Panc1 (cell line): Measurements from ENCODE around the gene DKK1. TPM values are rescaled to one million over a fixed set of nuclear protein-coding genes. Genes with fewer than 3 reads are reported as not detected.

Experiments
- ATAC-seq: fragments of 200-7000 bp; cut with Tn5 transposase; 2 replicates; pipeline ENCODE4 v1.9.1; 2020; ENCODE audit warnings: mild to moderate bottlenecking, moderate library complexity
- BruUV-seq: library from RNA; stranded (reverse); fragments of 400-500 nt; replicated peaks from 2 replicates; lab custom pipeline; 2021; lab: Mats Ljungman, UMichigan
- CTCF ChIA-PET: fragments of 300-600 bp; sonication (Branson Sonifier 250); formaldehyde crosslinking; loops from one replicate; lab custom pipeline; 2022; ENCODE audit warnings: antibody characterized with exemption; lab: Charles Lee
- POLR2A ChIA-PET: fragments of 300-600 bp; sonication (Branson Sonifier 250); formaldehyde crosslinking; loops from one replicate; lab custom pipeline; 2022; ENCODE audit warnings: antibody characterized with exemption; lab: Charles Lee
- DNase-seq: peaks from one replicate; pipeline ENCODE4 v3.0.0-alpha.2; 2010; ENCODE audit warnings: low read depth, low spot score
- H3K27ac ChIP-seq: 2 replicates; pipeline ENCODE4 v1.5.1; 2011; ENCODE audit warnings: mild to moderate bottlenecking, low read length, inconsistent platforms
- H3K27me3 ChIP-seq: fragments of 200-500 bp; sonication (Bioruptor generic); 2 replicates; pipeline ENCODE4 v1.6.0; 2014; ENCODE audit warnings: low read length, inconsistent platforms; ENCODE audit not compliant: control insufficient read depth, insufficient read depth
- H3K36me3 ChIP-seq: fragments of 200-500 bp; sonication (Bioruptor generic); 2 replicates; pipeline ENCODE4 v1.5.1; 2014; ENCODE audit warnings: inconsistent platforms, mild to moderate bottlenecking, low read length, moderate library complexity; ENCODE audit not compliant: control insufficient read depth, insufficient read depth
- H3K4me1 ChIP-seq: 2 replicates; pipeline ENCODE4 v1.5.1; 2011; ENCODE audit warnings: inconsistent platforms, mild to moderate bottlenecking, low read length, moderate library complexity; ENCODE audit not compliant: control insufficient read depth, insufficient read depth
- H3K4me3 ChIP-seq, 2 experiments: 2 replicates each; pipeline ENCODE4 v1.5.1; 2011 to 2012; ENCODE audit warnings: low read depth in 2 of 2, low read length in 2 of 2, mild to moderate bottlenecking in 2 of 2, inconsistent platforms in 1 of 2, moderate library complexity in 1 of 2
- H3K9me3 ChIP-seq: fragments of 200-500 bp; sonication (Bioruptor generic); 2 replicates; pipeline ENCODE4 v1.5.1; 2014; ENCODE audit warnings: low read depth, mild to moderate bottlenecking, inconsistent platforms, low read length, moderate library complexity; ENCODE audit not compliant: control insufficient read depth, insufficient read depth
- POLR2AphosphoS5 ChIP-seq: IDR thresholded peaks from 2 replicates; pipeline ENCODE4 v1.6.1; 2012; ENCODE audit warnings: mild to moderate bottlenecking, low read depth, low read length, moderate library complexity
- SIN3A ChIP-seq: IDR thresholded peaks from 2 replicates; pipeline ENCODE4 v1.6.1; 2012; ENCODE audit warnings: low read depth, mild to moderate bottlenecking, low read length, moderate library complexity, borderline replicate concordance; ENCODE audit not compliant: insufficient read depth
- TCF7L2 ChIP-seq: IDR thresholded peaks from 2 replicates; pipeline ENCODE4 v1.6.1; 2011; ENCODE audit warnings: mild to moderate bottlenecking, low read depth, low read length, inconsistent platforms
- in situ Hi-C: cut with HindIII; loops from 2 replicates; pipeline ENCODE4 v1.10.0; 2016; ENCODE audit warnings: low sequenced_read_pairs, low pct_unique_long_range_greater_than_20kb
- intact Hi-C: fragments of 100-400 bp; cut with micrococcal nuclease; formaldehyde crosslinking; loops from one replicate; pipeline ENCODE4 v1.10.0; 2022; ENCODE audit not compliant: unreplicated experiment
- total RNA-seq: library from RNA; stranded (reverse); gene quantifications from one replicate; pipeline ENCODE4 v1.2.1, GENCODE V29; 2021; ENCODE audit not compliant: unreplicated experiment
- TF ChIP-seq, protein P1 (sequence below): fragments of 450-650 bp; IDR thresholded peaks from 2 replicates; pipeline ENCODE4 v1.5.1; 2017; ENCODE audit warnings: mild to moderate bottlenecking
- TF ChIP-seq, protein P2 (sequence below), 2 experiments: IDR thresholded peaks; 2 replicates each; pipeline ENCODE4 v1.6.1; 2011 to 2012; ENCODE audit warnings: low read depth in 2 of 2, control low read depth in 1 of 2, low read length in 1 of 2, mild to moderate bottlenecking in 1 of 2, moderate library complexity in 1 of 2; ENCODE audit not compliant: insufficient read depth in 1 of 2

The DKK1 gene
- total RNA-seq, 1 experiment from 2014 or later: 563 TPM

- BruUV-seq: no TSS peak
- ChIA-PET CTCF (interaction anchor here (1.1 to 1.4 kb wide), 2 partner anchors 258 to 421 kb away, joined by 3 to 7 read pairs; no protein-coding TSS in a partner anchor), POLR2A (interaction anchor here (0.5 kb wide), 1 partner anchor 1459 kb away, joined by 5 read pairs; no protein-coding TSS in a partner anchor)
- peak overlapping the region; percentile 36 to 54 for H3K4me3 ChIP-seq
- H3K9me3 ChIP-seq: peaks cover 4% of the 10 kb centered on the region; the same call in 1 of the 2 replicates
- DNase-seq: peak; percentile 64
- intact Hi-C loops (loop anchor here (2.0 kb wide), 3 partner anchors 180 to 420 kb away; no protein-coding TSS in a partner anchor), in situ Hi-C loops (no loop called here)
- H3K4me1 ChIP-seq: peaks cover 42% of the 10 kb centered on the region
- TF ChIP-seq, protein P1, sequence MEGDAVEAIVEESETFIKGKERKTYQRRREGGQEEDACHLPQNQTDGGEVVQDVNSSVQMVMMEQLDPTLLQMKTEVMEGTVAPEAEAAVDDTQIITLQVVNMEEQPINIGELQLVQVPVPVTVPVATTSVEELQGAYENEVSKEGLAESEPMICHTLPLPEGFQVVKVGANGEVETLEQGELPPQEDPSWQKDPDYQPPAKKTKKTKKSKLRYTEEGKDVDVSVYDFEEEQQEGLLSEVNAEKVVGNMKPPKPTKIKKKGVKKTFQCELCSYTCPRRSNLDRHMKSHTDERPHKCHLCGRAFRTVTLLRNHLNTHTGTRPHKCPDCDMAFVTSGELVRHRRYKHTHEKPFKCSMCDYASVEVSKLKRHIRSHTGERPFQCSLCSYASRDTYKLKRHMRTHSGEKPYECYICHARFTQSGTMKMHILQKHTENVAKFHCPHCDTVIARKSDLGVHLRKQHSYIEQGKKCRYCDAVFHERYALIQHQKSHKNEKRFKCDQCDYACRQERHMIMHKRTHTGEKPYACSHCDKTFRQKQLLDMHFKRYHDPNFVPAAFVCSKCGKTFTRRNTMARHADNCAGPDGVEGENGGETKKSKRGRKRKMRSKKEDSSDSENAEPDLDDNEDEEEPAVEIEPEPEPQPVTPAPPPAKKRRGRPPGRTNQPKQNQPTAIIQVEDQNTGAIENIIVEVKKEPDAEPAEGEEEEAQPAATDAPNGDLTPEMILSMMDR: peak; percentile 90
- TF ChIP-seq, protein P2, sequence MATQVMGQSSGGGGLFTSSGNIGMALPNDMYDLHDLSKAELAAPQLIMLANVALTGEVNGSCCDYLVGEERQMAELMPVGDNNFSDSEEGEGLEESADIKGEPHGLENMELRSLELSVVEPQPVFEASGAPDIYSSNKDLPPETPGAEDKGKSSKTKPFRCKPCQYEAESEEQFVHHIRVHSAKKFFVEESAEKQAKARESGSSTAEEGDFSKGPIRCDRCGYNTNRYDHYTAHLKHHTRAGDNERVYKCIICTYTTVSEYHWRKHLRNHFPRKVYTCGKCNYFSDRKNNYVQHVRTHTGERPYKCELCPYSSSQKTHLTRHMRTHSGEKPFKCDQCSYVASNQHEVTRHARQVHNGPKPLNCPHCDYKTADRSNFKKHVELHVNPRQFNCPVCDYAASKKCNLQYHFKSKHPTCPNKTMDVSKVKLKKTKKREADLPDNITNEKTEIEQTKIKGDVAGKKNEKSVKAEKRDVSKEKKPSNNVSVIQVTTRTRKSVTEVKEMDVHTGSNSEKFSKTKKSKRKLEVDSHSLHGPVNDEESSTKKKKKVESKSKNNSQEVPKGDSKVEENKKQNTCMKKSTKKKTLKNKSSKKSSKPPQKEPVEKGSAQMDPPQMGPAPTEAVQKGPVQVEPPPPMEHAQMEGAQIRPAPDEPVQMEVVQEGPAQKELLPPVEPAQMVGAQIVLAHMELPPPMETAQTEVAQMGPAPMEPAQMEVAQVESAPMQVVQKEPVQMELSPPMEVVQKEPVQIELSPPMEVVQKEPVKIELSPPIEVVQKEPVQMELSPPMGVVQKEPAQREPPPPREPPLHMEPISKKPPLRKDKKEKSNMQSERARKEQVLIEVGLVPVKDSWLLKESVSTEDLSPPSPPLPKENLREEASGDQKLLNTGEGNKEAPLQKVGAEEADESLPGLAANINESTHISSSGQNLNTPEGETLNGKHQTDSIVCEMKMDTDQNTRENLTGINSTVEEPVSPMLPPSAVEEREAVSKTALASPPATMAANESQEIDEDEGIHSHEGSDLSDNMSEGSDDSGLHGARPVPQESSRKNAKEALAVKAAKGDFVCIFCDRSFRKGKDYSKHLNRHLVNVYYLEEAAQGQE (IDR thresholded peaks at IDR 0.05; ENCODE audit: insufficient read depth in 1 of 2, low read depth in 2 of 2, low read length in 1 of 2): no peak
- peak; percentile 85 for TF ChIP-seq TCF7L2
- ATAC-seq: peak; percentile 86
- peak overlapping the region; percentile 98 for H3K27ac ChIP-seq
- H3K36me3 ChIP-seq: no peaks in the 10 kb centered on the region
- H3K27me3 ChIP-seq: no peaks in the 10 kb centered on the region
Measured at GRCh38 chr10:52308251-52309031, 5.6 kb upstream of the DKK1 start.

DNA sequence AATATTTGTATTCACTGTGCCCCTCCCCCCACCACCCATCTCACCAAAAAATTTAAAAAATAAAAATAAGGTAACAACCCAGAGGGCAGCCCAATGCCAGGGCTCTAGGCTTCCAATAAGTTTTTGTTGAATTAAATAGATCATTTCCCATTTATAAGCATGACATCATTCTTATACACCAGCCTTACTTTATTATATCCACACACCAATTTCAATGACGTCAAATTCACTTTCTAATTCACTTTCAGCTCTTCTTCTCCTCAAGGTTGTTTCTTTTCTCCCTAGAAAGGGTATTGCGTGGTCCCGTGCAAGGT is 1.2 kb upstream of the DKK1 start:
- no peaks in the 10 kb centered on the region for H3K9me3 ChIP-seq
- ChIA-PET CTCF (interaction anchor here (0.7 kb wide), 1 partner anchor 282 kb away, joined by 7 read pairs; no protein-coding TSS in a partner anchor), POLR2A (interaction anchor here (0.6 kb wide), 2 partner anchors 262 to 316 kb away, joined by 3 to 7 read pairs; no protein-coding TSS in a partner anchor)
- TF ChIP-seq TCF7L2: no peak
- TF ChIP-seq, protein P1: no peak
- TF ChIP-seq SIN3A: no peak
- TF ChIP-seq POLR2AphosphoS5: no peak
- TF ChIP-seq, protein P2 (IDR thresholded peaks at IDR 0.05; ENCODE audit: insufficient read depth in 1 of 2, low read depth in 2 of 2, low read length in 1 of 2): no peak
- no peaks in the 10 kb centered on the region for H3K27me3 ChIP-seq
- no peak for ATAC-seq
- H3K36me3 ChIP-seq: peaks cover 27% of the 10 kb centered on the region
- intact Hi-C loops (no loop called here), in situ Hi-C loops (no loop called here)
- peak overlapping the region; percentile 91 to 97 for H3K4me3 ChIP-seq
- no peak for DNase-seq
- BruUV-seq: no TSS peak
- peak overlapping the region; percentile 98 for H3K27ac ChIP-seq
- peaks cover 52% of the 10 kb centered on the region for H3K4me1 ChIP-seq
